NCI-H2196 (cell line): ENCODE measurements around the gene MYH14.

Source experiments
- DNase-seq: peaks from one replicate; lab custom pipeline; 2025; ENCODE audit not compliant: unreplicated experiment; lab: John Stamatoyannopoulos, UW

The MYH14 gene

GRCh38 chr19:50192463-50193211 is 10.8 kb upstream of the MYH14 start:
- DNase-seq: no peak

- no peak for DNase-seq
Measured at GRCh38 chr19:50195224-50195623, 8.2 kb upstream of the MYH14 start.

DNA sequence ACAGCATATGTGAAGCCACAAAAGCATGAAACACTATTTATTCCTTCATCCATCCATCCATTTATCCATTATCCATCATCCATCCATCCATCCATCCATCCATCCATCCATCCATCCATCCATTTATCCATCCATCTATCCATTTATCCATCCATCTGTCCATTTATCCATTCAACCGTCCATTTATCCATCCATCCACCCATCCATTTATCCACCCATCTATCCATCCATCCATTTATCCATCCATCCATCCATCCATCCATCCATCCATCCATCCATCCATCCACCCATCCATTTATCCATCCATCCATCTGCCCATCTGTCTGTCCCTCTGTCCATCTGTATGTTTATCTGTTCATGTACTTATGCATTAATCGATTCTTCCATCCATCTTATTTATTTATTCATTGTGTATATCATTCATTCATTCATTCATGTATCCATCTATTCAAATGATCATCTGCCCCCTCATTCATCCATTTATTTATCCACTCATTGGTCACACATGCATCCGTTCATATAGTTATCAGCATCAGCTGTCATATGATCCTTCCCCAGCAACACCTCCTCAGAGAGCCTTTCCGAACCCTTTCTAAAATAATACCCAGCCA is 7.0 kb upstream of the MYH14 start:
- DNase-seq: no peak

DNA sequence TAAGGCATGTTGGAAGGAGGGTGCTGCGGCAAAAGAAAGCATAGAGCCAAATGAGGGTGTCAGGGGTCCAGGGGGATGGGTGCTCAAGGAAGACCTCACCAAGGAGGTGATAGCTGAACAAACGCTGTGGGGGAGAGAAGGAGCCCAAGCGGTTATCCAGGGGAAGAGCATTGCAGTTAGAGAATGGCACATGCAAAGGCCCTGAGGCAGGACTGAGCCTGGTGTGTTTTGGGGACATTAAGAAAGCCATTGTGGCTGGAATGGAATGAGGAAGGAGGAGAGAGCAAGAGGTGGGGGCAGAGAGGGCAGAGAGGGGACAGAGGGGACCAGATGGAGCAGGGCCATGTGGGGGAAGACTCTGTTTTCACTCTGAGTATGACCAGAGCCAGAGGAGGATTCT is 6.1 kb upstream of the MYH14 start:
- no peak for DNase-seq

- DNase-seq: peak; percentile 9
Measured at GRCh38 chr19:50198431-50199258, 4.8 kb upstream of the MYH14 start.

GRCh38 chr19:50199259-50199555 is 4.2 kb upstream of the MYH14 start:
- no peak for DNase-seq

- no peak for DNase-seq
Measured at GRCh38 chr19:50202386-50202785, 1.0 kb upstream of the MYH14 start.

- DNase-seq: no peak
Measured at GRCh38 chr19:50202962-50203280, 501 bp upstream of the MYH14 start.

DNA sequence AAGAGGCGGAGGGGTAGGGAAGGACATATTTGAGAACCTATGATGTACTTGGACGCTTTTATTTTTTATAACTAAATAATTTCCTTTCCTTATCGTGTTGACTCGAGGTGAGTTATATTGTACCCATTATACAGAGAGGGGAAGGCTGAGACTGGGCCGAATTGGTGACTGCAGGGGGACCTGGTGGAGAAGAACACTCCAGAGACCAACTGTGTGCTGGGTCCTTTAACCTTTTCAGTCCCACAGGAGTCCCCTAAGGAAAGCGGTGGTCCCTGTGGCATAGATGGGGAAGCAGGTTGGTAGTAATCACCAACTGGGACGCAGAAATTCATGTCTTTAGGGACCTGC is 633 bp downstream of the MYH14 start:
- DNase-seq: no peak

DNA sequence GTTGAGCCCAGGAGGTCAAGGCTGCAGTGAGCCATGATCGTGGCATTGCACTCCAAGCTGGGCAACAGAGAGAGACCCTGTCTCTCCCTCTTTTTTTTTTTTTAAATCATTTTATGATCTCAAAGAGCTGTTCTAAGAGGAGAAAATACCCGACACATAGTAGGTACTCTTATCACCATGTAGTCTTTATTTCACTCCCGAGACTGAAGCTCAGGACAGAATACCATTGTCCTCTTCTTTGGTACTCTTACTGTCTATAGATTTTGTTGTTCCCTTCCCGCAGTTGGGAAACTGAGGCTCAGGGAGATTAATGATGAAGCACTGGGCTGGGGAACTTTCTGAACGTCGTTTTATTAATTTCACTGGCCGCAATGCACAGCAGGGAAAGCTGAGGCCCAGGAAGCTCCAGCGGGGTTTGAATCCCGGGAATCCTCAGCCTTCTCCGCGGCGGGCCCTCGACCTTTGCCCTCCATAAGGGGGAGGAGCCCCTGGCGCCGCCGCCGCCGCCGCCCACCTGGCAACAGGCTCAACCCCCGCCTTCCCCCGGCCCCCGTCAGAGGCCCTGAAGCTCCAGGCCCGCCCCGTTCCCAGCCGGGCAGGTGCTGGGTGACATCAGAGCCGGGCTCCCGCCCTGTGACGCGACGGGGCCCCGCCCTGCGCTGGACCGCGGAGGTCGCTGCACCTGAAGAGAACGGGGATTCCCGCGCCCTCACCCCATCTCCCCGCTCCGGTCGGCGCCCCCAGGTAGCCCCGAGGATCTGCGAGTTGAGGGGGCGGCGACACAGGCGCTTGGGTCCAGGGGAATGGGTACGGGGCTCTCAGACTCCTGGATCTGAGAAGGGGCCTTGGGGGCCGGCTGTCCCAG is 1.6 kb downstream of the MYH14 start:
- peak; percentile 89 for DNase-seq

- DNase-seq: peak; percentile 84
Measured at GRCh38 chr19:50205681-50206138, 2.3 kb downstream of the MYH14 start.

- peak; percentile 32 for DNase-seq
Measured at GRCh38 chr19:50206191-50206590, 2.8 kb downstream of the MYH14 start.

- DNase-seq: no peak
Measured at GRCh38 chr19:50207730-50208129, 4.3 kb downstream of the MYH14 start.

DNA sequence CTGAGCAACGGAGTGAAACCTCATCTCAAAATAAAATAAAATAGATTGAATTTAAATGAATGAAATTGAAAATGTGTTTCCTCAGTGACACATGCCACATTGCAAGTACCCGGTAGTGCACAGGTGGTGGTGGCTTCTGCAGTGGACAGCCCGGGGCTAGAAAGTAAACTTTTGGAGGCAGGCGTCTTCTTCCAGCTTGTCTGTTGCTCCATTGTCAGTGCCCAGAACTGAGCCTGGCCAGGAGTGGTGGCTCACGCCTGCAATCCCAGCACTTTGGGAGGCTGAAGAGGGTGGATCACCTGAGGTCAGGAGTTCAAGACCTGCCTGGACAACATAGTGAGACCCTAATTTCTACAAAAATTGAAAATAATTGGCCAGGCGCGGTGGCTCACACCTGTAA is 5.7 kb downstream of the MYH14 start:
- no peak for DNase-seq

- no peak for DNase-seq
Measured at GRCh38 chr19:50210425-50210824, 7.0 kb downstream of the MYH14 start.

- DNase-seq: no peak
Measured at GRCh38 chr19:50213925-50214324, 10.5 kb downstream of the MYH14 start.

GRCh38 chr19:50214699-50215543 is 11.5 kb downstream of the MYH14 start:
- DNase-seq: peak; percentile 34

DNA sequence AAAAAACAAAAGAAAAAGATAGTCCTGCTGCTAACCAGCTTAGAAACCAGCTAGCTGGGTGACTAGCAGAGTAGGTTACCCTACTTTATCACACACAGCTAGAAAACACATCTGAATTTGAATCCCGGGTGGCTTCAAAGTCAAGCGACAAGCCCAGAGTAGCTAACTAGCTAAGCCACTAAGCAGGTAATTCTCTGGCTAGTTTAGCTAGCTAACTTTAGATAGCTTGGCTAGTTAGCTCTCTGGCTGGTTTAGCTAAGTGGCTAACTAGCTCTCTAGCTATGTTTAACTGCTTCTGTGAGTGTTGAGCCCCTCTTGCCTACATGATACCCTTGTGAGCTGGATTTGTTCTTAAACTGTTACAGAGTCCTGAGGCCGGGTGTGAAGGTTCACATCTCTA is 12.4 kb downstream of the MYH14 start:
- DNase-seq: no peak

DNA sequence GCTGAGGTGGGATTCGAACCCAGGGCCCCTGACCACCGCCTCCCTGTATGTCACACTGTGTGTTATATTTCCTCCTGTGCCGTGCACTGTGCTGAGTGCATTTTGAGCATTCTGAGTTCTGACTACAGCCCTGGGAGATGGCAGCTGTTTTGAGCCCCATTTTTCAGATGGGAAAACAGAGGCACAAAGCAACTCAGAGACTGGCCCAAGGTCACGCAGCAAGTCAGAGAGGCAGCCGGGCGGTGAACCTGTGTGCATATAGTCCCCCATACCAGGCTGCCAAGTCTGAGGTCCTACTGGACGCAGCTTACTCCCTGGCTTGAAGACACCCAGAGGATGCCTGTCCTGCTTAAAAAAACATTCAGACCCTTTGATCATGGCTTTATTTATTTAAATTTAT is 17.7 kb downstream of the MYH14 start:
- DNase-seq: no peak

- DNase-seq: no peak
Measured at GRCh38 chr19:50222691-50223438, 19.4 kb downstream of the MYH14 start.
